Superior temporal gyrus (tissue), 1 donor: ENCODE data around the gene DNAJC22.
"Not testable (repeated sequence)": the region's sequence is repeated elsewhere in the genome, so short reads cannot be mapped to it uniquely, and the experiment has no call there.

Experiments used
- DNase-seq: peaks from one replicate; pipeline ENCODE4 v3.0.0-alpha.2; 2016; ENCODE audit errors: extremely low spot score

Gene DNAJC22

GRCh38 chr12:49331380-49332222, 15.1 kb upstream of the DNAJC22 start:
- DNase-seq: peak; percentile 84

GRCh38 chr12:49332441-49332861, 14.2 kb upstream of the DNAJC22 start:
- no peak for DNase-seq

GRCh38 chr12:49332891-49333371, 13.8 kb upstream of the DNAJC22 start:
- no peak for DNase-seq

- DNase-seq: not testable (repeated sequence)
Measured at GRCh38 chr12:49333778-49334177, 12.9 kb upstream of the DNAJC22 start.

- DNase-seq: no peak
Measured at GRCh38 chr12:49334226-49334625, 12.5 kb upstream of the DNAJC22 start.

GRCh38 chr12:49334681-49335080, 12.0 kb upstream of the DNAJC22 start:
- DNase-seq: no peak

GRCh38 chr12:49335118-49335954, 11.4 kb upstream of the DNAJC22 start:
- DNase-seq: no peak

GRCh38 chr12:49335955-49336644, 10.6 kb upstream of the DNAJC22 start:
- no peak for DNase-seq

- peak; percentile 63 for DNase-seq
Measured at GRCh38 chr12:49336645-49337584, 9.8 kb upstream of the DNAJC22 start, which contains the start of gene C1QL4. Gene C1QL4 (minus strand): TSS chr12:49337188. CDS start chr12:49336477, 711 bp downstream.

GRCh38 chr12:49338830-49339463, 7.7 kb upstream of the DNAJC22 start:
- no peak for DNase-seq

- no peak for DNase-seq
Measured at GRCh38 chr12:49339464-49339861, 7.2 kb upstream of the DNAJC22 start.

GRCh38 chr12:49340095-49340870, 6.4 kb upstream of the DNAJC22 start:
- no peak for DNase-seq

GRCh38 chr12:49340971-49341776, 5.5 kb upstream of the DNAJC22 start:
- DNase-seq: no peak

GRCh38 chr12:49341777-49342065, 5.0 kb upstream of the DNAJC22 start:
- DNase-seq: no peak

GRCh38 chr12:49342066-49342913, 4.4 kb upstream of the DNAJC22 start:
- peak; percentile 66 for DNase-seq

GRCh38 chr12:49342914-49343731, 3.6 kb upstream of the DNAJC22 start:
- DNase-seq: no peak

GRCh38 chr12:49344486-49345050, 2.1 kb upstream of the DNAJC22 start:
- no peak for DNase-seq
